ENCODE measurements around the gene SHROOM1.

SHROOM1 gene

DNA sequence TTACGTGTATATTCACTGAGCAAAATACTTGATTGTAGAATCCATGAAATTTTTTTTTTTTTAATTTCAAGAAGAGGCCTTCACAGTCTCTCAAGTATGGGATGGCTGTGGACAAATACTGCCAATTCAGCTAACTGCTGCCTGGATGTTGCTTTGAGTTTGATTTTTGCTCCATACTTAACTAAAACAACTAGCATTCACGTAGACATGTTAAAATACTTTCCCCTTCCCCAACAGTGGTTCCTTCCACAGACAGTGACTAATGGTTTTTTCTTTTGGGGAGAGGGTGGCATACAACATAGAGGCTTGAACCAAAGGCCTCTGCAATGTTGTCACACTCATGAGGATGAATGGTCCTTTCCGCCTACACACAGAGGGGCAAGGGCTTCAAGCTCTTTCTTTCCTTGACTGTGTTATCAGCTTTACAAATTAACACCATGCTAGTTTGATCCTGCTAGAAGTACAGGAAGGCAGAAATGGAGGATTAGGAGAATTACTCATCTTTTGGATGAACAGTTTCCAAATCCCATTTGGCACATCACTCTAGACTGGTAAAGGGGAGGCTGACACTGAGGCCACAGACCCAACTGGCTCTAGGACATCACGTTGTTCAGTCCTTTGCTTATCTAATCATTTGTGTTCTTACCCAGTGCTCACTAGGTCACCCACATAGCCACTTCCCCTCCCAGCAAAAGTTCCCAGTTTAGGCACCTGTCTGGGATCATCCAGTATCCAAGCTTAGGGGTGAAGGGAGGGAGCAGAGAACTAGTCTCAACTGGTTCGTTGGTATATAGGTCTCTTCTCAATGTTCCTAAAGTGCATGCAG lies 41.2 kb upstream of the SHROOM1 start:
- TF ChIP-seq, protein P1, sequence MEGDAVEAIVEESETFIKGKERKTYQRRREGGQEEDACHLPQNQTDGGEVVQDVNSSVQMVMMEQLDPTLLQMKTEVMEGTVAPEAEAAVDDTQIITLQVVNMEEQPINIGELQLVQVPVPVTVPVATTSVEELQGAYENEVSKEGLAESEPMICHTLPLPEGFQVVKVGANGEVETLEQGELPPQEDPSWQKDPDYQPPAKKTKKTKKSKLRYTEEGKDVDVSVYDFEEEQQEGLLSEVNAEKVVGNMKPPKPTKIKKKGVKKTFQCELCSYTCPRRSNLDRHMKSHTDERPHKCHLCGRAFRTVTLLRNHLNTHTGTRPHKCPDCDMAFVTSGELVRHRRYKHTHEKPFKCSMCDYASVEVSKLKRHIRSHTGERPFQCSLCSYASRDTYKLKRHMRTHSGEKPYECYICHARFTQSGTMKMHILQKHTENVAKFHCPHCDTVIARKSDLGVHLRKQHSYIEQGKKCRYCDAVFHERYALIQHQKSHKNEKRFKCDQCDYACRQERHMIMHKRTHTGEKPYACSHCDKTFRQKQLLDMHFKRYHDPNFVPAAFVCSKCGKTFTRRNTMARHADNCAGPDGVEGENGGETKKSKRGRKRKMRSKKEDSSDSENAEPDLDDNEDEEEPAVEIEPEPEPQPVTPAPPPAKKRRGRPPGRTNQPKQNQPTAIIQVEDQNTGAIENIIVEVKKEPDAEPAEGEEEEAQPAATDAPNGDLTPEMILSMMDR (IDR thresholded peaks at IDR 0.05; ENCODE audit: low read depth, low read length), result no peak
- no peak for DNase-seq (ENCODE audit: extremely low read depth, low read depth)

DNA sequence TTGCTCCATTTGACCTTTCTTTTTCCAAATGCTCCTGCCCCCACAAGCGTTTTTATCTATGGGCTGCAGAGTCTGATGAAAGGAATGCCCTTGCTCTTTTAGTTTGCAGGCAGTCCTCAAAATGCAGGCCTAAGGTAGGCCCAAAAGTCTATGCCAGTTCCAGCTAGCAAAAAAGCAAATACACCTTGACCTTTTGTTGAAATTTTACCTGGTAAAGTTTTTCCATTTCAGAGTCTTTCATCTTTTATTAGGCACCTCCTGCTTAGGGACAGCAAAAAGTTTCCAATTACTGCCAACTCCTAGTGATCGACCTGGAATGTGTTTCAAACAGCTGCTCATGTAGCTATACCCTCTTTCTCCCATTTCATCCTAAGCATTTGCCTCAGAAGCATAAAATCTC lies 40.4 kb upstream of the SHROOM1 start:
- no peak for DNase-seq (ENCODE audit: extremely low read depth, low read depth)
- TF ChIP-seq, protein P1 (IDR thresholded peaks at IDR 0.05; ENCODE audit: low read depth, low read length), result no peak

DNA sequence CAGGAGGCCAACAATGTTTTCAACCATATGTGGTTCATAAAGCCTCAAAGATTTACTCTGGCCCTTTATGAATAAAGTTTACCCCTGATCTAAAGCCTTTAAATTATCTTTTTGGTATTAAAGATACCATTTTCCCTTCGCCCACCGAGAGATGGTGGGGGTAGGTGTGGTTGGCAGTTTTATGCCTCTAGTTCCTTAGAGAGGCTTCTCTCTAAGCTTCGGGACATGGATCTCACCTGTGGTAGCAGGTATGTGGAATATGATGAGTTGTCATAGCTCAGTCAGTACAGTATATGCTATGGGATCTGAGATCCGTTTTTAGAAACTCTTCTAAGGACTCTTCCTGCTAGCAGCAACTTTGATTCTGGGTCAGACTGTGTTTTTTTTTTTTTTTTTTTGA lies 38.3 kb upstream of the SHROOM1 start:
- DNase-seq (ENCODE audit: extremely low read depth, low read depth), result no peak
- TF ChIP-seq, protein P1 (IDR thresholded peaks at IDR 0.05; ENCODE audit: low read depth, low read length), result no peak

DNA sequence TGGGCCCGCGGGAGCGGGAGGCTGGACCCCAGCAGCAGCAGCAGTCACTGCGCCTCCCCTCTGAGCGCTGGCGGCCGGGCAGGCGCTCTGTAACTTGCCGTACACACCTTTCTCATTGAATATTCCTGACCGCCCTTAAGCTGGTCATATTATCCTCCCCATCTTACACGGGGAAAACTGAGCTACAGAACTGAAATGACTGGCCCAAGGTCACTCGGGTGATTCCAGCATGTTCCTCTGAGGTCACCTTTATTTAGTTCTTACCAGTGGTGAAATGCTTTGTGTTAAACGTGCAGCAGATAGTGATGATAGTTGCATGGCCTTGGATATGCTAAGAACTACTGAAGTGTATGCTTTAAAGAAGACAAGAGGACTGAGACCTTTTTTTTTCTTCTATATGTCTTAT lies 36.6 kb upstream of the SHROOM1 start:
- TF ChIP-seq, protein P1 (IDR thresholded peaks at IDR 0.05; ENCODE audit: low read depth, low read length), result no peak
- DNase-seq (ENCODE audit: extremely low read depth, low read depth), result no peak

DNA sequence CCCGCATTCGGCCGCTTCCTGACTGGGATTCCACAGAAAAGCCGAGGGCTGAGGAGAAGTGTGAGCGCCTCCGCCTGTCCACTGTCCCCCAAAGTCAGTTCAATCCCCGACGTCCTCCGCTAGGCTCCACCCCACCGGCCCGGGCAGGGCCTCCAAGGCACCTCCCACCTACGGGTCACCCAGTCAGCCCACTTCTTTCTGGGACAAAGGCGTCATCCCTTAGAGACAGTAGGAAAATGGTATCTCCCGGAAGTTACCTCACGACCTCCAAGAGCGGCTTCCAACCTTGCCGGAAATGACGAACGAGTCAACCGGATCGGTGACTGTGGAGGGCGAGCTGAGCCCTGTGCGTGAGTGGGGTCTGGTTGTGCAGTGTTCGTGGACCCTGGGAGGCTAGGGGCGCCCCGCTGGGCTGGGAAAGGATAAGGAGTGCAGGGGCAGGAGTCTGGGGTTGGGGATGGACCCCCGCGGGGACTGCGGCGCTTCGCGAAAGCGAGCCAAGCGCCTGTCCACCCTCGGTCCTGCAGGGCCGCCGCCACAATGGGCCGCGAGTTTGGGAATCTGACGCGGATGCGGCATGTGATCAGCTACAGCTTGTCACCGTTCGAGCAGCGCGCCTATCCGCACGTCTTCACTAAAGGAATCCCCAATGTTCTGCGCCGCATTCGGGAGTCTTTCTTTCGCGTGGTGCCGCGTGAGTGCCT lies 36.0 kb upstream of the SHROOM1 start, which contains the start of the genes GDF9 and UQCRQ:
Gene GDF9 (minus strand): TSS at position 128 of the 704 bp plus-strand sequence. CDS start 1,936 bp downstream, outside the sequence.
Gene UQCRQ (plus strand): TSS at position 301 of the 704 bp plus-strand sequence. CDS start 240 bp downstream, at position 541.
- peak; percentile 99 for DNase-seq (ENCODE audit: extremely low read depth, low read depth)
- TF ChIP-seq, protein P1 (IDR thresholded peaks at IDR 0.05; ENCODE audit: low read depth, low read length), result peak; percentile 46

DNA sequence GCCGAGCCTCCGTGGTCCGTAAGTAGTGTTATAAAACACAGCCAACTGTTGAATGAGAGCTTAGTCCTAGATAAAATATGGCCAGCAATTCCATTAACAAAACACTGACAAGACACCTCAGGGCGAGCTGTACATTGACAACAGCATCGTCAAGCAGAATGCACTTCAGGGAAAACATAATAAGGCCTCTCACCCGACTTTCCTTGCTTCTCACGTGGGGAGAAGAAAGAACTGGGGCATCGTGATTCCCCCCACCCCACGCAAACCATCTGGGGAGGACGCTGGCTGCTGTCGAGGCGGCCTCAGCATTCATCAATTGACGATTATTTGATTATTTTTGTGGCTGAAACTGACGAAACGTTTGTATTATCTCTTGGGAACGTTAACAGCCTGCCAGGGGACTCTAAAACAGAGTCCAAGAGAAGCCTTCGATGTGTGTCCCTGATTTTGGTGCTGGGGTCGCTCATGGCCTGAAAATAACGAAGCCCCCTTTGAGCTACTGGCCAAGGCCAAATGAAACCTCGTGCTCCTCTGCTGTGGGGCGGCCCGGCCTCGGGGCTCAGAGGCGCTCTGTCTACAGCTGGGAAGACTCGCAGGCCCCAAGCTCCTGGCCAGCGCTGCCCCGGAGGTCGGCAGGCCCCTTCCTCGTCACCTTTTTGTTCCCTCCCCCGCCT lies 35.4 kb upstream of the SHROOM1 start:
- TF ChIP-seq, protein P1 (IDR thresholded peaks at IDR 0.05; ENCODE audit: low read depth, low read length), result no peak

More for the DNA sequence above, 35.4 kb upstream of the SHROOM1 start:
- no peak for DNase-seq (ENCODE audit: extremely low read depth, low read depth)
